NT2/D1 (cell line): ENCODE data around the gene GAREM1.

Experiments
- YY1 ChIP-seq: IDR thresholded peaks from 2 replicates; pipeline ENCODE4 v1.6.1; 2011; ENCODE audit not compliant: insufficient read length, insufficient read depth
- ZNF274 ChIP-seq: IDR thresholded peaks from 2 replicates; pipeline ENCODE4 v1.6.1; 2011; ENCODE audit warnings: mild to moderate bottlenecking, low read depth, low read length

- no peak for TF ChIP-seq ZNF274
- no peak for TF ChIP-seq YY1
Observed at GRCh38 chr18:32401621-32402020, 69.1 kb downstream of the GAREM1 start.
